GOT3 (cell line): Measurements from ENCODE around the gene NDST4.

Source experiments
- DNase-seq: peaks from one replicate; lab custom pipeline; 2025; ENCODE audit warnings: mixed read lengths; lab: John Stamatoyannopoulos, UW

Gene NDST4

GRCh38 chr4:114907568-114907967 lies 205.9 kb downstream of the NDST4 start:
- no peak for DNase-seq

- no peak for DNase-seq
These were observed 208.4 kb downstream of the NDST4 start for GRCh38 chr4:114905017-114905416.

GRCh38 chr4:114900934-114901333 lies 212.5 kb downstream of the NDST4 start:
- no peak for DNase-seq

- DNase-seq = no peak
These were observed 222.6 kb downstream of the NDST4 start for GRCh38 chr4:114890773-114891172.

GRCh38 chr4:114886761-114887160 lies 226.7 kb downstream of the NDST4 start:
- DNase-seq = no peak

GRCh38 chr4:114883641-114884040 lies 229.8 kb downstream of the NDST4 start:
- DNase-seq = no peak

GRCh38 chr4:114879916-114880669 lies 233.3 kb downstream of the NDST4 start:
- DNase-seq = no peak

- no peak for DNase-seq
These were observed 237.8 kb downstream of the NDST4 start for GRCh38 chr4:114875630-114876029.

- DNase-seq = no peak
These were observed 239.1 kb downstream of the NDST4 start for GRCh38 chr4:114874321-114874720.

- DNase-seq = no peak
These were observed 242.4 kb downstream of the NDST4 start for GRCh38 chr4:114870987-114871386.

- no peak for DNase-seq
These were observed 246.3 kb downstream of the NDST4 start for GRCh38 chr4:114866901-114867670.

GRCh38 chr4:114864060-114864459 lies 249.4 kb downstream of the NDST4 start:
- no peak for DNase-seq

- no peak for DNase-seq
These were observed 252.6 kb downstream of the NDST4 start for GRCh38 chr4:114860786-114861185.

GRCh38 chr4:114857831-114858230 lies 255.6 kb downstream of the NDST4 start:
- DNase-seq = no peak

- DNase-seq = no peak
These were observed 273.4 kb downstream of the NDST4 start for GRCh38 chr4:114839986-114840385.

GRCh38 chr4:114830628-114831027 lies 282.8 kb downstream of the NDST4 start:
- no peak for DNase-seq

GRCh38 chr4:114827651-114828050 lies 285.8 kb downstream of the NDST4 start:
- no peak for DNase-seq

- no peak for DNase-seq
These were observed 297.7 kb downstream of the NDST4 start for GRCh38 chr4:114815760-114816159.

- no peak for DNase-seq
These were observed 299.5 kb downstream of the NDST4 start for GRCh38 chr4:114813961-114814360.

- DNase-seq = no peak
These were observed 301.7 kb downstream of the NDST4 start for GRCh38 chr4:114811564-114812301.

- DNase-seq = no peak
These were observed 305.5 kb downstream of the NDST4 start for GRCh38 chr4:114807759-114808404.

GRCh38 chr4:114807357-114807756 lies 306.1 kb downstream of the NDST4 start:
- no peak for DNase-seq
